ENCODE results near the gene PAX3. TPM values are rescaled to one million over a fixed set of nuclear protein-coding genes. Genes with fewer than 3 reads are reported as not detected.

The PAX3 gene
- total and polyA plus RNA-seq, 3 experiments from 2014 or later: not detected

- ChIA-PET POLR2A (no interaction called here), CTCF (no interaction called here)
- no peak overlapping the region for H3K4me3 ChIP-seq (ENCODE audit: low read length)
- H3K36me3 ChIP-seq (ENCODE audit: insufficient read depth, low read length): no peaks in the 10 kb centered on the region
- Mint-ChIP-seq H3K27me3 (peaks cover 0 to 6% of the 10 kb centered on the region in 2 donors), H3K4me3 (no peak overlapping the region), H3K4me1 (no peaks in the 10 kb centered on the region), H3K27ac (no peak overlapping the region), H3K36me3 (no peaks in the 10 kb centered on the region), H3K9me3 (peaks cover 0 to 3% (median 0%) of the 10 kb centered on the region in 5 donors)
- H3K27me3 ChIP-seq (ENCODE audit: insufficient read depth, low read length, poor library complexity, severe bottlenecking): no peaks in the 10 kb centered on the region
- H3K27ac ChIP-seq (ENCODE audit: low read depth, low read length): no peak overlapping the region
- no peaks in the 10 kb centered on the region for H3K4me1 ChIP-seq (ENCODE audit: insufficient read depth, low read length)
- DNase-seq: no peak
- no peaks in the 10 kb centered on the region for H3K9me3 ChIP-seq (ENCODE audit: low read length)
Observed at GRCh38 chr2:222228054-222228453, 70.7 kb downstream of the PAX3 start.

- H3K4me3 ChIP-seq (ENCODE audit: low read length): no peak overlapping the region
- Mint-ChIP-seq H3K27me3 (peaks cover 0 to 10% of the 10 kb centered on the region in 2 donors), H3K36me3 (no peaks in the 10 kb centered on the region), H3K27ac (no peak overlapping the region), H3K9me3 (no peaks in the 10 kb centered on the region), H3K4me3 (no peak overlapping the region), H3K4me1 (no peaks in the 10 kb centered on the region)
- no peak overlapping the region for H3K27ac ChIP-seq (ENCODE audit: low read depth, low read length)
- no peaks in the 10 kb centered on the region for H3K27me3 ChIP-seq (ENCODE audit: insufficient read depth, low read length, poor library complexity, severe bottlenecking)
- POLR2A ChIA-PET: no interaction called here
- H3K4me1 ChIP-seq (ENCODE audit: insufficient read depth, low read length): no peaks in the 10 kb centered on the region
- no peaks in the 10 kb centered on the region for H3K36me3 ChIP-seq (ENCODE audit: insufficient read depth, low read length)
- DNase-seq: no peak
- CTCF ChIA-PET: no interaction called here
- H3K9me3 ChIP-seq (ENCODE audit: low read length): no peaks in the 10 kb centered on the region
Observed at GRCh38 chr2:222218786-222219185, 80.0 kb downstream of the PAX3 start.

- H3K27me3 ChIP-seq (ENCODE audit: insufficient read depth, low read length, poor library complexity, severe bottlenecking): no peaks in the 10 kb centered on the region
- Mint-ChIP-seq H3K9me3 (no peaks in the 10 kb centered on the region), H3K4me3 (no peak overlapping the region), H3K27ac (no peak overlapping the region), H3K4me1 (no peaks in the 10 kb centered on the region), H3K36me3 (no peaks in the 10 kb centered on the region), H3K27me3 (peaks cover 0 to 9% of the 10 kb centered on the region in 2 donors)
- no peaks in the 10 kb centered on the region for H3K9me3 ChIP-seq (ENCODE audit: low read length)
- ChIA-PET CTCF (no interaction called here), POLR2A (no interaction called here)
- no peak overlapping the region for H3K4me3 ChIP-seq (ENCODE audit: low read length)
- H3K4me1 ChIP-seq (ENCODE audit: insufficient read depth, low read length): no peaks in the 10 kb centered on the region
- no peak overlapping the region for H3K27ac ChIP-seq (ENCODE audit: low read depth, low read length)
- no peak for DNase-seq
- H3K36me3 ChIP-seq (ENCODE audit: insufficient read depth, low read length): no peaks in the 10 kb centered on the region
Observed at GRCh38 chr2:222217712-222218111, 81.1 kb downstream of the PAX3 start.

- no peak for DNase-seq
- Mint-ChIP-seq H3K4me1 (no peaks in the 10 kb centered on the region), H3K4me3 (no peak overlapping the region), H3K9me3 (no peaks in the 10 kb centered on the region), H3K27me3 (peaks cover 0 to 2% of the 10 kb centered on the region in 2 donors), H3K36me3 (no peaks in the 10 kb centered on the region), H3K27ac (no peak overlapping the region)
- CTCF ChIA-PET: no interaction called here
- no peaks in the 10 kb centered on the region for H3K27me3 ChIP-seq (ENCODE audit: insufficient read depth, low read length, poor library complexity, severe bottlenecking)
- H3K4me1 ChIP-seq (ENCODE audit: insufficient read depth, low read length): no peaks in the 10 kb centered on the region
- POLR2A ChIA-PET: no interaction called here
- no peaks in the 10 kb centered on the region for H3K36me3 ChIP-seq (ENCODE audit: insufficient read depth, low read length)
- H3K4me3 ChIP-seq (ENCODE audit: low read length): no peak overlapping the region
- no peaks in the 10 kb centered on the region for H3K9me3 ChIP-seq (ENCODE audit: low read length)
- no peak overlapping the region for H3K27ac ChIP-seq (ENCODE audit: low read depth, low read length)
Observed at GRCh38 chr2:222214885-222215284, 83.9 kb downstream of the PAX3 start.

GRCh38 chr2:222213049-222213448, 85.7 kb downstream of the PAX3 start:
- CTCF ChIA-PET: no interaction called here

GRCh38 chr2:222212571-222212970, 86.2 kb downstream of the PAX3 start:
- Histone ChIP-seq H3K9me3 (ENCODE audit: low read length) (no peaks in the 10 kb centered on the region), H3K27ac (ENCODE audit: low read depth, low read length) (no peak overlapping the region), H3K36me3 (ENCODE audit: insufficient read depth, low read length) (no peaks in the 10 kb centered on the region), H3K27me3 (ENCODE audit: insufficient read depth, low read length, poor library complexity, severe bottlenecking) (no peaks in the 10 kb centered on the region), H3K4me3 (ENCODE audit: low read length) (no peak overlapping the region), H3K4me1 (ENCODE audit: insufficient read depth, low read length) (no peaks in the 10 kb centered on the region)
- Mint-ChIP-seq H3K9me3 (no peaks in the 10 kb centered on the region), H3K4me3 (no peak overlapping the region), H3K27me3 (peaks cover 0 to 2% of the 10 kb centered on the region in 2 donors), H3K27ac (no peak overlapping the region), H3K36me3 (no peaks in the 10 kb centered on the region), H3K4me1 (no peaks in the 10 kb centered on the region)
- ChIA-PET POLR2A (no interaction called here), CTCF (no interaction called here)
- DNase-seq: no peak

More at GRCh38 chr2:222213049-222213448, 85.7 kb downstream of the PAX3 start:
- Histone ChIP-seq H3K36me3 (ENCODE audit: insufficient read depth, low read length) (no peaks in the 10 kb centered on the region), H3K27ac (ENCODE audit: low read depth, low read length) (no peak overlapping the region), H3K27me3 (ENCODE audit: insufficient read depth, low read length, poor library complexity, severe bottlenecking) (no peaks in the 10 kb centered on the region), H3K4me3 (ENCODE audit: low read length) (no peak overlapping the region), H3K9me3 (ENCODE audit: low read length) (no peaks in the 10 kb centered on the region), H3K4me1 (ENCODE audit: insufficient read depth, low read length) (no peaks in the 10 kb centered on the region)
- H3K27me3 Mint-ChIP-seq: peaks cover 0 to 2% of the 10 kb centered on the region in 2 donors
- H3K4me1 Mint-ChIP-seq: no peaks in the 10 kb centered on the region
- H3K4me3 Mint-ChIP-seq: no peak overlapping the region
- DNase-seq: no peak
- H3K9me3 Mint-ChIP-seq: no peaks in the 10 kb centered on the region
- H3K36me3 Mint-ChIP-seq: no peaks in the 10 kb centered on the region
- POLR2A ChIA-PET: no interaction called here
- H3K27ac Mint-ChIP-seq: no peak overlapping the region

GRCh38 chr2:222208010-222208690, 90.6 kb downstream of the PAX3 start:
- H3K4me3 Mint-ChIP-seq: no peak overlapping the region
- H3K9me3 Mint-ChIP-seq: no peaks in the 10 kb centered on the region
- ChIA-PET CTCF (no interaction called here), POLR2A (no interaction called here)
- no peaks in the 10 kb centered on the region for H3K4me1 ChIP-seq (ENCODE audit: insufficient read depth, low read length)
- H3K27me3 Mint-ChIP-seq: no peaks in the 10 kb centered on the region
- no peak for DNase-seq
- no peak overlapping the region for H3K27ac ChIP-seq (ENCODE audit: low read depth, low read length)
- H3K27ac Mint-ChIP-seq: no peak overlapping the region
- no peaks in the 10 kb centered on the region for H3K36me3 ChIP-seq (ENCODE audit: insufficient read depth, low read length)
- H3K27me3 ChIP-seq (ENCODE audit: insufficient read depth, low read length, poor library complexity, severe bottlenecking): no peaks in the 10 kb centered on the region
- no peaks in the 10 kb centered on the region for H3K4me1 Mint-ChIP-seq
- no peaks in the 10 kb centered on the region for H3K9me3 ChIP-seq (ENCODE audit: low read length)
- no peaks in the 10 kb centered on the region for H3K36me3 Mint-ChIP-seq
- H3K4me3 ChIP-seq (ENCODE audit: low read length): no peak overlapping the region

GRCh38 chr2:222205136-222205535, 93.7 kb downstream of the PAX3 start:
- H3K27ac Mint-ChIP-seq: no peak overlapping the region
- no peak overlapping the region for H3K27ac ChIP-seq (ENCODE audit: low read depth, low read length)
- H3K4me1 Mint-ChIP-seq: no peaks in the 10 kb centered on the region
- no peaks in the 10 kb centered on the region for H3K36me3 Mint-ChIP-seq
- no peaks in the 10 kb centered on the region for H3K9me3 ChIP-seq (ENCODE audit: low read length)
- peaks cover 0 to 2% (median 0%) of the 10 kb centered on the region in 5 donors for H3K9me3 Mint-ChIP-seq
- DNase-seq: no peak
- no peaks in the 10 kb centered on the region for H3K4me1 ChIP-seq (ENCODE audit: insufficient read depth, low read length)
- H3K4me3 Mint-ChIP-seq: no peak overlapping the region
- no peaks in the 10 kb centered on the region for H3K36me3 ChIP-seq (ENCODE audit: insufficient read depth, low read length)
- H3K27me3 ChIP-seq (ENCODE audit: insufficient read depth, low read length, poor library complexity, severe bottlenecking): no peaks in the 10 kb centered on the region
- ChIA-PET CTCF (no interaction called here), POLR2A (no interaction called here)
- H3K27me3 Mint-ChIP-seq: peaks cover 4 to 5% of the 10 kb centered on the region in 2 donors
- no peak overlapping the region for H3K4me3 ChIP-seq (ENCODE audit: low read length)

- Histone ChIP-seq H3K9me3 (ENCODE audit: low read length) (no peaks in the 10 kb centered on the region), H3K36me3 (ENCODE audit: insufficient read depth, low read length) (no peaks in the 10 kb centered on the region), H3K27ac (ENCODE audit: low read depth, low read length) (no peak overlapping the region), H3K4me1 (ENCODE audit: insufficient read depth, low read length) (no peaks in the 10 kb centered on the region), H3K4me3 (ENCODE audit: low read length) (no peak overlapping the region), H3K27me3 (ENCODE audit: insufficient read depth, low read length, poor library complexity, severe bottlenecking) (no peaks in the 10 kb centered on the region)
- no peak overlapping the region for H3K27ac Mint-ChIP-seq
- no peaks in the 10 kb centered on the region for H3K4me1 Mint-ChIP-seq
- DNase-seq: no peak
- no peak overlapping the region for H3K4me3 Mint-ChIP-seq
- ChIA-PET CTCF (no interaction called here), POLR2A (no interaction called here)
- peaks cover 0 to 2% (median 0%) of the 10 kb centered on the region in 5 donors for H3K9me3 Mint-ChIP-seq
- peaks cover 5 to 7% of the 10 kb centered on the region in 2 donors for H3K27me3 Mint-ChIP-seq
- no peaks in the 10 kb centered on the region for H3K36me3 Mint-ChIP-seq
Observed at GRCh38 chr2:222203041-222203440, 95.8 kb downstream of the PAX3 start.

Data from CD8-positive, alpha-beta memory T cell (primary cell).